Measurements from ENCODE around the gene DIP2C.
"Not testable (repeated sequence)": the region's sequence is repeated elsewhere in the genome, so short reads cannot be mapped to it uniquely, and the experiment has no call there.

Gene DIP2C

DNA sequence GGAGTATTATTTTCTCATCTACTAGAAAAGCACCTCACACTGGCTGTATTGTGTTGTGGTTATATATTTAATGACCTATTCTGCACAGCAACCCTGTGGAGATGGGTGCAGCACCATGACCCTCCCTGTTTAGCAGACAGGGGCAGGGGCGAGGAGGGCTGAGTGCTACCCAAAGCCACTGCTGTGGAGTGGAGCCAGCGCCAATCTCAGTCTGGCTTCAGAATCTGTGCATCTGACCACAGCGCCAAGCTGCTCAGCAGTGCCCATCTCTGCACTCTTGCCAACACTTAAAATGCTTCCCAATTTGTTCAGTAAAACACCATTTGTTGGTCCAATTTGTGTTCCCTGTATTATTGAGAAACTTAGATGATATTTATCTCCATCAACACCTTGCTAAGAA, 315.1 kb downstream of the DIP2C start:
- DNase-seq (ENCODE audit: low read depth in 3 of 3), result no peak

GRCh38 chr10:373526-374309, 315.8 kb downstream of the DIP2C start:
- no peak for DNase-seq (ENCODE audit: low read depth in 3 of 3)

GRCh38 chr10:373015-373414, 316.5 kb downstream of the DIP2C start:
- DNase-seq (ENCODE audit: low read depth in 3 of 3), result no peak

DNA sequence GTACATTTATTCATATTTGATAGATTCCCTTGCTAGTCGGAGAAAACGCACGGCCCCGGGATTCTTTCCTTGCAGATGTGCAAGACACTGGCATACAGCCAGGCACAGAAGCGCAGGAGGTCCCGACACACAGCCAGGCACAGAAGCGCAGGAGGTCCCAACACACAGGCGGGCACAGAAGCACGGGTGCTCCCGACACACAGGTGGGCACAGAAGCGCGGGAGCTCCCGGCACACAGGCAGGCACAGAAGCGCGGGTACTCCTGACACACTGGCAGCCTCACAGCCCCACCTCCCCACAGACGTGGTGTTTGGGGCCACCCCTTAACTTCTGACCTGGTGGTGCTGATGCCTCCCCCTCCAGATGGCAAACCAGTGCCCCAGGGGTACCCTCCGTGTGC, 316.9 kb downstream of the DIP2C start:
- no peak for DNase-seq (ENCODE audit: low read depth in 3 of 3)

DNA sequence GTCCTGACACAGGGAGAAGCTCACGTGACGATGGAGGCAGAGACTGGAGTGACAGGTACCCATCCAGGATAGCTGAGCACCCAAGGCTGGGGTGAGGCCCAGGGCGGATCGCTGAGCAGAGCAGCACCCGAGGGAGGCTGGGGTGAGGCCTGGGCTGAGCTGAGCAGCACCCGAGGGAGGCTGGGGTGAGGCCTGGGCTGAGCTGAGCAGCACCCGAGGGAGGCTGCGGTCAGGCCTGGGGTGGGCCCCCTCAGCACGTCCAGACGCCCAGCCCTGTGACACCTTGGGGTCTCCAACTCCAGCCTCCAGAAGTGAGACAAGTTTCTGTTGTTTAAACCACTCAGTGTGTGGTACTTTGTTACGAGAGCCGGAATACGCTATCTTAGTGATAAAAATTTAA, 318.0 kb downstream of the DIP2C start:
- DNase-seq (ENCODE audit: low read depth in 3 of 3), result no peak

DNA sequence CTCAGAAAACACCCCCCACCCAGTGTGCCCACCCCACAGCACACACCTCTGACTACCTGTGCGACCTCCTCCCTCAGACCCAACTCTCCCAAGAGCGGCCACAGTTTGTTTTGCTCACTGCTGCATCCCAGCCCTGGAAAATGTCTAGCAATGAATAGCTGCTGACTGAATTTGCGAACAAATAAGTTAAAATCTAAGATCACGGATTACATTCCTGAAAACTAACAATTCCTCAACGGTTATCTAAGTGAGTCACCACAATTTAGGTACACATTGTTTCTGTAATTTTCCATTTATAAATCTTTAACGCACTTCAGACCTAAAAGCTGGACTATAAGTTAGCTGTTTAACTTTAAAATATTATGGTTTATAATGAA, 319.0 kb downstream of the DIP2C start:
- DNase-seq (ENCODE audit: low read depth in 3 of 3), result no peak

- no peak for DNase-seq (ENCODE audit: low read depth in 3 of 3)
These were observed 319.6 kb downstream of the DIP2C start for GRCh38 chr10:369684-370448.

GRCh38 chr10:369221-369683, 320.2 kb downstream of the DIP2C start:
- no peak for DNase-seq (ENCODE audit: low read depth in 3 of 3)

DNA sequence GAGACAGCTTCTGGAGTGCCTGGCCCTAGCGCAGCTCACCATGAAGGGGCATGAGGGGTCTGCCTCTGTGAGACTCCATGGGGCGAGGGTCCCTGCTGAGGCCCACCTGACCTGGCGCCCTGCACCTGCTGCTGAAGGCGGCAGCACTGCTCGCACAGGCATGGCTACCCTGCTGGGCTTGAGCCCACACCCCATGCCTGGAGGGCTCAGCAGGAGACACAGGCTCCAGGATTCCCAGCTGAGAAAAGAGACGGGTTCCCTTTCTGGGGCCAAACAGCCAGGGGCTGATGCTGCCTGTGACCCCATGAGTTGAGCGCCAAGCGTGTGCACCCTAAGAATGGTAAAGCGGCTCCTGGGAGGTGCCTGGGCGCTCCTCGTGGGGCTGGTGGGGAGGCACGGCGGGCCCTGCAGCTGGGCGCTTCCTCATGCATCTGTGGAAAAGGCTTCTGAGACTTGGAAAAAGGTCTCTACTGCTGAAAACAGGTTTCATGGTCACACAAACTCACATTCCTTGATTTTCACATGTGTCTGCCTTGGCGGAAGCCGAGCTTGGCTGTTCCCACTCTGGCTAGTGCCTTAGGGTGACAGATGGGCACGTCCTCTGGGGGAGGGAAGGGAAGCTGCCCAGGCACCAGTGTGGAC, 320.8 kb downstream of the DIP2C start:
- DNase-seq (ENCODE audit: low read depth in 3 of 3), result no peak

- DNase-seq (ENCODE audit: low read depth in 3 of 3), result not testable (repeated sequence)
These were observed 321.4 kb downstream of the DIP2C start for GRCh38 chr10:368107-368506.

DNA sequence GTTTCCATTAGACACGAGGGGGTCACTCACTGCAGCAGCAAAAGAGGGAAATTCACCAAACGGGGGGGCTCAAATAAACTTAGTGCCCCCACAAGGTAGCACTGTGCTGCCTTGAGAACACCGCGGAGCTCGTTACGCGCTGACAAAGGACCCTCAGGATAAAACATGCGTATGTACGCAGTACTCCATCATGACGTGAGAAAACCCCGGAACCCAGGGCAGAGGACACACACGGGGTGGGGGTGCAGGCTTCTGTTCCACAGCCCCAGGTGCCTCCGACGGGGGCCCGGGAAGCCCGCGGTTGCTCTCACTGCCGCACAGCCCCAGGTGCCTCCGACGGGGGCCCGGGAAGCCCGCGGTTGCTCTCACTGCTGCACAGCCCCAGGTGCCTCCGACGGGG, 321.8 kb downstream of the DIP2C start:
- no peak for DNase-seq (ENCODE audit: low read depth in 3 of 3)

DNA sequence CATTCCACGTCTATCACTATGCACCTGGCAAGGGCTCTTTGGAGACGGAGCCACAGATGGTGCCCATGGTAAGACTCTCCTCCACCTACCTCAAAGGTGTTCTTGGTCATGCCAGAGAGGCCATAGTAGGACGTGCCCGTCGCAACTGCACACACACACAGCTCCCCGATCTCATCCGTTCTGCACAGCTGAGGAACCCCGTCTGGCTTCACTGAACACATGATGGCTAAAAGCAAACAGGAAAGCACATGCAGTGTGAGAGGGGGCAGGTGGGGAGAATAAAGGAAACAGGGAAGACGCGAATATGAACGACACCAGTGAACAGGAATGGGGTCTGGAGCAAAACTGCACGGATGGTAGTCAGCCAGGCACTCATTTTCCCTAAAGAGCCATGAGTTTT, 323.3 kb downstream of the DIP2C start:
- DNase-seq (ENCODE audit: low read depth in 3 of 3), result no peak

- no peak for DNase-seq (ENCODE audit: low read depth in 3 of 3)
These were observed 325.1 kb downstream of the DIP2C start for GRCh38 chr10:364267-364775.

GRCh38 chr10:363152-363551, 326.3 kb downstream of the DIP2C start:
- no peak for DNase-seq (ENCODE audit: low read depth in 3 of 3)

DNA sequence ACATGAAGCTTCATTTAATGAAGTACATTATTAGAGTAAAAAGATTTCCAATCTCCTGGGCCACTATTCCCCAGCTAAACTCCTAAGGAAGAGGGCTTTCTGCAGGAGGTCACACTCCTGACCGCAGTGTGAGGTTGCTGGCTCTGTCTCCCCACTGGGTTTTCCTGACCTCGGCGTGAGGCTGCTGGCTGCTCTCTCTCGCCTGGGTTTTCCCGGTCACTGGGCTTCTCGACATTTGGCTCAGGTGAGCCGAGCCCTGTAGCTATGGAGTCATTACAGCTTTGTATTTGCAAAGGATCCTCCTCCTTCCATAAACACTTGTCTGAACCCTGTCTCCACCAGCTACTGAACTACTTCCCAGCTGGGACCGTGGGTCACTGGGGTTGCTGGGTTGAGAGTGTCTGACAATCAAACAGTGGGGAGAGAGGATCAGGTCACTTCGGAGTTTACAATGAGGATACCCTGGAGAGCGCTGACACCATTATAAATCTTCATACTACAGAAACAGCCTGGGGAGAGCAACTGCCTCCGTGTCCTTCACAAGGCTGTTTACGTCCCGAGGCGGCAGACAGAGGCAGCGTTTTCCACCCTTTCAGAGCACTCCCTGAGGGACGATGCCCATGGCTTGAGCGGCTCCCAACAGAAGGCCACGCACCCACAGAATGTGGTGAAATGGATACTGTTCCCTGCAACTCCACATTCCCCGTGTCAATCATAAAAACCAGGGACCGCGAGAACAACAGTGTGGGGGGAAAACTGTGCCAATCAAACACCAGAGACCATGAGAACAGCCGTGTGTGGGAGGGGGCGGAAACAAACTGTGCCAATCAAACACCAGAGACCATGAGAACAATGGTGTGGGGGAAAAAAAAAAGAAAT, 328.0 kb downstream of the DIP2C start:
- DNase-seq (ENCODE audit: low read depth in 3 of 3), result no peak

- no peak for DNase-seq (ENCODE audit: low read depth in 3 of 3)
These were observed 328.8 kb downstream of the DIP2C start for GRCh38 chr10:360653-361052.

DNA sequence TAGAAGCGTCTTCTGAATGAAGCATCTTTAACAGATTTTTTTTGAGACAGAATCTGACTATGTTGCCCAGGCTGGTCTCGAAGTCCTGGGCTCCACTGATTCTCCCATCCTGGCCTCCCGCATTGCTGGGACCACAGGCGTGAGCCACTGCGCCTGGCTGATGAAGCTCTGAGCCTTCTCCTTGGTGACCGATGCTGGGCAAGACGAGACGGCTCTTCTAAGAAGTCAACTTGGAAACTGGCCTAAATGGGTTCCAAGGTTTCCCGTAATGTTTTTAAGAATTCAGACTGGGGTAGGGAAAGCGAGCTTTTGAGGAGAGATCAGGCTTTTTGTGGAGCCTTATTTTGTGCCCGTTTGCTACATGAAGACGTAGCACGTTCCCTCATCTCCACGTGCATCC, 329.7 kb downstream of the DIP2C start:
- no peak for DNase-seq (ENCODE audit: low read depth in 3 of 3)

GRCh38 chr10:359093-359492, 330.4 kb downstream of the DIP2C start:
- DNase-seq (ENCODE audit: low read depth in 3 of 3), result no peak

DNA sequence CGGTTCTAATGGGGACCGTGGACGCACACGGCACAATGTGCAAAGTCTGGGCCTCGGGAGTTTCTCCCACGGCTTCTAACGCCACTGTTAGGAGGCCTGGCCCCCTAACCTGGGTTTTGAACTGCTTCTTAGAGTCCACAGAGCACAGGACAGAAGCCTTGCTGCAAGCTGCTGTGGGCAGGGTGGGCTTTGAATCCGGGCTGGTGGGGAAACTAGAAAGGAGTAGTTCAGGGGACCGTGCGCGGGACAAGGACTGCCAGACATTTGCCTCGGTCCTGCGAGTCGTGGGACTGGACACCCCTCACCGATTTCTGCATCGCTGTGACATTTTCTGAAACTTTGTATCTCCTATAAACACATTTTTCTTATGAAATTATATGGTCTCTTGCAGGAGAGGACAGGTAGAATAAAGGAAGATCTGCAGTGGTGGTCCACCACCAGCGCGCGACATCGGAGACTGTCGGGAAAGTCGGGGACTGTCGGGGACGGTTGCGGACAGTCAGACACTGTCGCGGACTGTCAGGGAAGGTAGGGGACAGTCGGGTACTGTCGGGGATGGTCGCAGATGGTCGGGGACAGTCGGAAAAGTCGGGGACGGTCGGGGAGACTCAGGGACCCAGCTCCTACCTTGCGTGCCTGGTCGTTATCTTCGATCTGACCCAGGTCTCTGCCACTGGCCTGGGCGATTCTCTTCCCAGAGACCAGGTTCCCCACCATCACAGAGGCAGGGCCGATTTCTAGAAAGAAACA, 332.1 kb downstream of the DIP2C start:
- no peak for DNase-seq (ENCODE audit: low read depth in 3 of 3)

DNA sequence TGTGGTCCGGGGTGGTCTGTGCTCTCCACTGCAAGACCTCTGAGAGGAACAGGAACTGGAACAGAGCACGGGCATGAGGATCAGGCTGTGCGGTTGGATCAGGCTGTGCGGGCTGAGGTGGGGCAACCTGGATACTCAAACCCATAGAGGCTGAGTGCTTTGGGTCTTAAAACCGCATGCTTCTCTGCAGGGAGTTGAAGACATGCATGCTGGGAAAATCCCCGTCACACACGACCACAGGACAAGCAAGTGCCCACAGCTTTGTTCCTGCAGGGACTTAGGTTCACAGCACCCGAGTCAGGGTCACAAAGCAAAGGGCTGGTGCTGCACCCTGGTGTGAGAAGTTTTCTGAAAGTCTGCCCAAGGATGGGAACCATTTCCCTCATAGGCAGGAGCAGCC, 333.0 kb downstream of the DIP2C start:
- no peak for DNase-seq (ENCODE audit: low read depth in 3 of 3)
